Measurements from ENCODE around the gene NBDY. TPM values are rescaled to one million over a fixed set of nuclear protein-coding genes. Genes with fewer than 3 reads are reported as not detected.
"Not testable (repeated sequence)": the region's sequence is repeated elsewhere in the genome, so short reads cannot be mapped to it uniquely, and the experiment has no call there.

NBDY gene
- total RNA-seq, 1 experiment from 2014 or later = 44.7 TPM

DNA sequence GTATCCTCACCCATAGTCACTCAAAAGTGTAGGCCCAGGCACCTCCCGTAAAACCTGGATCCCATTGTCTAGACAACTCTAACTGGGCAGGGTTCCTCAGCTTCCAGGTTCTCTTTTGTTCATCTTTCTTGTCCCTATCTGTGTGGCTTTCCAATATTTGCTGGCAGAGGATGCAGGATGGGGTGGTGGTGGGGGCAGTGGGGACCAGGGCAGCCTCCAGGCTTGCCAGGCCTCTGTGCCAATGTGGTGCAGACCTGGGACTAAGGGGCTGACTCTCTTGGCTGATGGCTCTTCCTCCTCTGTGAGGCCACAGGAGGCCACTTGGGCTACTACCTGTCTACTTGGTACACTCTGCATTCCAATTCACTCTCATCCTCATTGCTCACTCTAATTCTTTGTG lies 76.4 kb downstream of the NBDY start:
- no peaks in the 10 kb centered on the region for H3K36me3 Mint-ChIP-seq
- no peaks in the 10 kb centered on the region for H3K27me3 Mint-ChIP-seq (ENCODE audit: low read depth)
- TF ChIP-seq RELA (CRISPR knock-in tag; IDR thresholded peaks at IDR 0.05; ENCODE audit: borderline replicate concordance) (no peak), JAZF1 (CRISPR knock-in tag; IDR thresholded peaks at IDR 0.05) (no peak), MLX (CRISPR knock-in tag; IDR thresholded peaks at IDR 0.05) (no peak), NR1H2 (CRISPR knock-in tag; IDR thresholded peaks at IDR 0.05) (no peak), ZBTB21 (CRISPR knock-in tag; IDR thresholded peaks at IDR 0.05; ENCODE audit: borderline replicate concordance) (no peak), ELF4 (CRISPR knock-in tag; IDR thresholded peaks at IDR 0.05; ENCODE audit: low read depth) (no peak), PRRX2 (CRISPR knock-in tag; IDR thresholded peaks at IDR 0.05) (no peak), MYBL2 (CRISPR knock-in tag; IDR thresholded peaks at IDR 0.05) (no peak), KAT7 (CRISPR knock-in tag; IDR thresholded peaks at IDR 0.05; ENCODE audit: borderline replicate concordance) (no peak), ZNF425 (CRISPR knock-in tag; conservative IDR thresholded peaks at IDR 0.05) (no peak), TP53 (CRISPR knock-in tag; IDR thresholded peaks at IDR 0.05) (no peak), EMX1 (CRISPR knock-in tag; IDR thresholded peaks at IDR 0.05) (no peak), AR (CRISPR knock-in tag; IDR thresholded peaks at IDR 0.05) (no peak), ZNF232 (CRISPR knock-in tag; IDR thresholded peaks at IDR 0.05) (no peak), ZNF219 (CRISPR knock-in tag; IDR thresholded peaks at IDR 0.05; ENCODE audit: borderline replicate concordance) (no peak)
- TF ChIP-seq, protein P1, sequence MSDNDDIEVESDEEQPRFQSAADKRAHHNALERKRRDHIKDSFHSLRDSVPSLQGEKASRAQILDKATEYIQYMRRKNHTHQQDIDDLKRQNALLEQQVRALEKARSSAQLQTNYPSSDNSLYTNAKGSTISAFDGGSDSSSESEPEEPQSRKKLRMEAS (CRISPR knock-in tag; IDR thresholded peaks at IDR 0.05) = no peak
- TF ChIP-seq, protein P2, sequence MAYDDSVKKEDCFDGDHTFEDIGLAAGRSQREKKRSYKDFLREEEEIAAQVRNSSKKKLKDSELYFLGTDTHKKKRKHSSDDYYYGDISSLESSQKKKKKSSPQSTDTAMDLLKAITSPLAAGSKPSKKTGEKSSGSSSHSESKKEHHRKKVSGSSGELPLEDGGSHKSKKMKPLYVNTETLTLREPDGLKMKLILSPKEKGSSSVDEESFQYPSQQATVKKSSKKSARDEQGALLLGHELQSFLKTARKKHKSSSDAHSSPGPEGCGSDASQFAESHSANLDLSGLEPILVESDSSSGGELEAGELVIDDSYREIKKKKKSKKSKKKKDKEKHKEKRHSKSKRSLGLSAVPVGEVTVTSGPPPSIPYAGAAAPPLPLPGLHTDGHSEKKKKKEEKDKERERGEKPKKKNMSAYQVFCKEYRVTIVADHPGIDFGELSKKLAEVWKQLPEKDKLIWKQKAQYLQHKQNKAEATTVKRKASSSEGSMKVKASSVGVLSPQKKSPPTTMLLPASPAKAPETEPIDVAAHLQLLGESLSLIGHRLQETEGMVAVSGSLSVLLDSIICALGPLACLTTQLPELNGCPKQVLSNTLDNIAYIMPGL (CRISPR knock-in tag; IDR thresholded peaks at IDR 0.05) = no peak
- TF ChIP-seq, protein P3, sequence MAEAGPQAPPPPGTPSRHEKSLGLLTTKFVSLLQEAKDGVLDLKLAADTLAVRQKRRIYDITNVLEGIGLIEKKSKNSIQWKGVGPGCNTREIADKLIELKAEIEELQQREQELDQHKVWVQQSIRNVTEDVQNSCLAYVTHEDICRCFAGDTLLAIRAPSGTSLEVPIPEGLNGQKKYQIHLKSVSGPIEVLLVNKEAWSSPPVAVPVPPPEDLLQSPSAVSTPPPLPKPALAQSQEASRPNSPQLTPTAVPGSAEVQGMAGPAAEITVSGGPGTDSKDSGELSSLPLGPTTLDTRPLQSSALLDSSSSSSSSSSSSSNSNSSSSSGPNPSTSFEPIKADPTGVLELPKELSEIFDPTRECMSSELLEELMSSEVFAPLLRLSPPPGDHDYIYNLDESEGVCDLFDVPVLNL (CRISPR knock-in tag; IDR thresholded peaks at IDR 0.05; ENCODE audit: borderline replicate concordance, low read depth) = no peak
- TF ChIP-seq, protein P4, sequence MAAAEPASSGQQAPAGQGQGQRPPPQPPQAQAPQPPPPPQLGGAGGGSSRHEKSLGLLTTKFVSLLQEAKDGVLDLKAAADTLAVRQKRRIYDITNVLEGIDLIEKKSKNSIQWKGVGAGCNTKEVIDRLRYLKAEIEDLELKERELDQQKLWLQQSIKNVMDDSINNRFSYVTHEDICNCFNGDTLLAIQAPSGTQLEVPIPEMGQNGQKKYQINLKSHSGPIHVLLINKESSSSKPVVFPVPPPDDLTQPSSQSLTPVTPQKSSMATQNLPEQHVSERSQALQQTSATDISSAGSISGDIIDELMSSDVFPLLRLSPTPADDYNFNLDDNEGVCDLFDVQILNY (CRISPR knock-in tag; IDR thresholded peaks at IDR 0.05) = no peak
- H3K4me3 Mint-ChIP-seq = no peak overlapping the region
- DNase-seq (ENCODE audit: low spot score) (no peak), ATAC-seq (no peak)
- H3K9me3 Mint-ChIP-seq = no peaks in the 10 kb centered on the region
- ChIA-PET CTCF (no interaction called here), POLR2A (no interaction called here)
- peaks cover 44% of the 10 kb centered on the region for H3K4me1 Mint-ChIP-seq
- no peak overlapping the region for H3K27ac Mint-ChIP-seq

- ATAC-seq; DNase-seq (ENCODE audit: low spot score); H3K4me3 Mint-ChIP-seq; H3K27ac Mint-ChIP-seq; H3K27me3 Mint-ChIP-seq (ENCODE audit: low read depth); CTCF ChIA-PET; H3K9me3 Mint-ChIP-seq; H3K36me3 Mint-ChIP-seq; POLR2A ChIA-PET: not testable (repeated sequence)
- H3K4me1 Mint-ChIP-seq = peaks cover 37% of the 10 kb centered on the region
Observed at GRCh38 chrX:56806176-56806575, 77.1 kb downstream of the NBDY start.
